IMR-90 (cell line): ENCODE results near the gene OSBPL6. TPM values are rescaled to one million over a fixed set of nuclear protein-coding genes. Genes with fewer than 3 reads are reported as not detected.

Experiments
- ATAC-seq: fragments of 200-7000 bp; cut with Tn5 transposase; 2 replicates; pipeline ENCODE4 v1.9.1; 2020; ENCODE audit warnings: low read depth, mild to moderate bottlenecking, moderate library complexity
- BruUV-seq: library from RNA; stranded (reverse); fragments of 400-500 nt; replicated peaks from 2 replicates; lab custom pipeline; 2021; lab: Mats Ljungman, UMichigan
- CTCF ChIA-PET: fragments of 300-600 bp; formaldehyde crosslinking; extraction: SDS; loops from one replicate; lab custom pipeline; 2021; ENCODE audit warnings: antibody characterized with exemption; lab: Yijun Ruan, JAX
- POLR2A ChIA-PET: fragments of 300-600 bp; sonication (Branson Sonifier 250); formaldehyde crosslinking; loops from one replicate; lab custom pipeline; 2022; ENCODE audit warnings: antibody characterized with exemption; ENCODE audit not compliant: unreplicated experiment; lab: Charles Lee
- DNase-seq: peaks from one replicate; pipeline ENCODE4 v3.0.0; 2013
- H2AFZ ChIP-seq: replicated peaks from 2 replicates; pipeline ENCODE3; 2013; ENCODE audit warnings: low read length, mild to moderate bottlenecking; ENCODE audit not compliant: poor library complexity
- H2AK5ac ChIP-seq: 2 replicates; pipeline ENCODE4 v1.6.1; 2013; ENCODE audit warnings: low read depth, low read length, inconsistent platforms
- H2AK9ac ChIP-seq: replicated peaks from 2 replicates; pipeline ENCODE3; 2013; ENCODE audit warnings: mild to moderate bottlenecking, low read depth, low read length, moderate library complexity; ENCODE audit not compliant: poor library complexity
- H2BK120ac ChIP-seq: 2 replicates; pipeline ENCODE4 v1.6.1; 2013; ENCODE audit warnings: low read depth, low read length, inconsistent platforms
- H2BK15ac ChIP-seq: 3 replicates; pipeline ENCODE4 v1.6.1; 2013; ENCODE audit warnings: low read depth, low read length, inconsistent platforms
- H2BK20ac ChIP-seq: 2 replicates; pipeline ENCODE4 v1.6.1; 2013; ENCODE audit warnings: low read depth, mild to moderate bottlenecking, inconsistent platforms, low read length, moderate library complexity
- H2BK5ac ChIP-seq: 2 replicates; pipeline ENCODE4 v1.6.1; 2013; ENCODE audit warnings: mild to moderate bottlenecking, low read depth, low read length, inconsistent platforms; ENCODE audit not compliant: poor library complexity, severe bottlenecking
- H3K14ac ChIP-seq: replicated peaks from 2 replicates; pipeline ENCODE4 v1.6.1; 2013; ENCODE audit warnings: low read depth, low read length, inconsistent platforms
- H3K18ac ChIP-seq: 2 replicates; pipeline ENCODE4 v1.6.1; 2013; ENCODE audit warnings: low read depth, low read length, control low read depth
- H3K23ac ChIP-seq: 2 replicates; pipeline ENCODE4 v1.6.1; 2013; ENCODE audit warnings: low read depth, low read length, inconsistent platforms
- H3K27ac ChIP-seq: 2 replicates; pipeline ENCODE4 v1.5.1; 2013; ENCODE audit warnings: mild to moderate bottlenecking, control low read depth, low read length; ENCODE audit not compliant: insufficient read depth
- H3K27me3 ChIP-seq: 2 replicates; pipeline ENCODE4 v1.6.1; 2013; ENCODE audit warnings: low read length; ENCODE audit not compliant: control insufficient read depth, insufficient read depth
- H3K36me3 ChIP-seq: 2 replicates; pipeline ENCODE4 v1.6.1; 2013; ENCODE audit warnings: low read length, mixed read lengths; ENCODE audit not compliant: control insufficient read depth, insufficient read depth
- H3K4ac ChIP-seq: 2 replicates; pipeline ENCODE4 v1.6.1; 2013; ENCODE audit warnings: low read depth, low read length, inconsistent platforms
- H3K4me1 ChIP-seq: 2 replicates; pipeline ENCODE4 v1.6.1; 2013; ENCODE audit warnings: low read length, mixed read lengths; ENCODE audit not compliant: control insufficient read depth, insufficient read depth
- H3K4me2 ChIP-seq: 2 replicates; pipeline ENCODE4 v1.6.1; 2013; ENCODE audit warnings: low read depth, mild to moderate bottlenecking, control low read depth, low read length, moderate library complexity
- H3K4me3 ChIP-seq: 2 replicates; pipeline ENCODE4 v1.5.1; 2013; ENCODE audit warnings: low read depth, mild to moderate bottlenecking, control low read depth, low read length, moderate library complexity; ENCODE audit not compliant: insufficient read depth
- H3K56ac ChIP-seq: 2 replicates; pipeline ENCODE4 v1.6.1; 2013; ENCODE audit warnings: low read length, inconsistent platforms; ENCODE audit not compliant: insufficient read depth; ENCODE audit errors: extremely low read depth
- H3K79me1 ChIP-seq, 2 experiments: 2 replicates each; pipeline ENCODE4 v1.6.1; 2013; ENCODE audit warnings: low read length in 2 of 2, inconsistent platforms in 1 of 2, low read depth in 1 of 2
- H3K9ac ChIP-seq: 2 replicates; pipeline ENCODE4 v1.6.1; 2013; ENCODE audit warnings: low read depth, low read length, control low read depth
- H3K9me1 ChIP-seq: 2 replicates; pipeline ENCODE4 v1.6.1; 2013; ENCODE audit warnings: low read length, inconsistent platforms; ENCODE audit not compliant: insufficient read depth
- H3K9me3 ChIP-seq: 2 replicates; pipeline ENCODE4 v1.6.1; 2013; ENCODE audit warnings: low read length; ENCODE audit not compliant: control insufficient read depth, insufficient read depth
- H4K20me1 ChIP-seq: 2 replicates; pipeline ENCODE4 v1.6.1; 2013; ENCODE audit warnings: low read length, inconsistent platforms; ENCODE audit not compliant: insufficient read depth
- H4K5ac ChIP-seq: 2 replicates; pipeline ENCODE4 v1.6.1; 2013; ENCODE audit warnings: mild to moderate bottlenecking, low read depth, low read length, control low read depth
- H4K8ac ChIP-seq, 2 experiments: 2 replicates each; pipeline ENCODE4 v1.6.1; 2013; ENCODE audit warnings: low read depth in 2 of 2, low read length in 2 of 2, control low read depth in 1 of 2, inconsistent platforms in 1 of 2
- H4K91ac ChIP-seq: 2 replicates; pipeline ENCODE4 v1.6.1; 2013; ENCODE audit warnings: low read depth, low read length, inconsistent platforms; ENCODE audit not compliant: insufficient read depth
- BHLHE40 ChIP-seq: fragments of 150-350 bp; IDR thresholded peaks from 2 replicates; pipeline ENCODE4 v1.6.1; 2016; ENCODE audit warnings: mild to moderate bottlenecking, low read depth, low read length
- CEBPB ChIP-seq: IDR thresholded peaks from 2 replicates; pipeline ENCODE4 v1.6.1; 2012; ENCODE audit warnings: low read depth, low read length, improper control_type of control experiment
- FOS ChIP-seq: fragments of 150-350 bp; IDR thresholded peaks from 2 replicates; pipeline ENCODE4 v1.6.1; 2016; ENCODE audit warnings: low read depth, low read length
- MXI1 ChIP-seq: IDR thresholded peaks from 2 replicates; pipeline ENCODE4 v1.6.1; 2012; ENCODE audit warnings: low read depth, mild to moderate bottlenecking, low read length, moderate library complexity, borderline replicate concordance
- POLR2A ChIP-seq: IDR thresholded peaks from 2 replicates; pipeline ENCODE4 v1.6.1; 2012; ENCODE audit warnings: mild to moderate bottlenecking, low read depth, low read length
- RAD21 ChIP-seq: IDR thresholded peaks from 2 replicates; pipeline ENCODE4 v1.6.1; 2012; ENCODE audit warnings: low read length, improper control_type of control experiment
- RFX5 ChIP-seq: IDR thresholded peaks from 2 replicates; pipeline ENCODE4 v1.8.0; 2012; ENCODE audit warnings: low read depth, mild to moderate bottlenecking, low read length, moderate library complexity
- SMC3 ChIP-seq: fragments of 150-350 bp; IDR thresholded peaks from 2 replicates; pipeline ENCODE4 v1.6.1; 2016; ENCODE audit warnings: low read depth, mild to moderate bottlenecking, antibody characterized with exemption, low read length, moderate library complexity
- WGBS, 2 experiments: methylation state at CpG; one replicate each; pipeline versions ENCODE4 v1.1.5 to v1.1.7; 2013; ENCODE audit warnings: missing lambda C conversion rate in 2 of 2; ENCODE audit not compliant: insufficient read length in 1 of 2; ENCODE audit errors: extremely low coverage in 2 of 2; 5-methylcytosine and 5-hydroxymethylcytosine counted together
- dilution Hi-C: fragments of 300-500 bp; cut with HindIII; formaldehyde crosslinking; loops from one replicate; pipeline ENCODE4 v1.14.3; 2018; ENCODE audit warnings: low sequenced_read_pairs; ENCODE audit not compliant: unreplicated experiment
- in situ Hi-C: fragments of 300-500 bp; cut with MboI; formaldehyde crosslinking; loops from 3 replicates; pipeline ENCODE4 v1.14.3; 2019; ENCODE audit warnings: low sequenced_read_pairs, inconsistent platforms, mixed read lengths
- intact Hi-C: fragments of 100-400 bp; cut with micrococcal nuclease; formaldehyde crosslinking; loops from 2 replicates; pipeline ENCODE4 v1.10.0; 2022
- polyA plus RNA-seq, 3 experiments: library from polyadenylated mRNA; depleted of rRNA; stranded (reverse); fragments of >200 nt; gene quantifications; 2 replicates each; pipeline ENCODE4 v1.2.3, GENCODE V29; 2012; ENCODE audit warnings: low replicate concordance in 1 of 3
- total RNA-seq: library from RNA; depleted of rRNA; stranded (reverse); fragments of >200 nt; gene quantifications from 2 replicates; pipeline ENCODE4 v1.2.3, GENCODE V29; 2012
- TF ChIP-seq, protein P1 (sequence below): conservative IDR thresholded peaks from 2 replicates; pipeline ENCODE4 v1.5.1; 2012; ENCODE audit warnings: mild to moderate bottlenecking, low read depth, low read length, improper control_type of control experiment

The OSBPL6 gene
- total and polyA plus RNA-seq, 2 of the 4 experiments (the other 2 are of a cell fraction): 3.2 to 3.7 TPM

GRCh38 chr2:178280244-178280852 lies 86.0 kb downstream of the OSBPL6 start:
- Histone ChIP-seq H3K23ac (no peak overlapping the region), H3K4ac (no peak overlapping the region), H3K9ac (no peak overlapping the region), H3K79me1 (0 out of 4 replicates have a peak, but pooled peaks cover 2 to 6% of the 10 kb centered on the region in 2 experiments), H2BK20ac (no peak overlapping the region), H4K91ac (no peak overlapping the region), H2AFZ (no peak overlapping the region), H2BK5ac (no peak overlapping the region), H2BK15ac (no peak overlapping the region), H2BK120ac (no peak overlapping the region), H3K27me3 (no peaks in the 10 kb centered on the region), H3K4me3 (no peak overlapping the region), H3K4me2 (no peak overlapping the region), H3K4me1 (no peaks in the 10 kb centered on the region), H4K8ac (no peak overlapping the region), H2AK5ac (no peak overlapping the region), H3K36me3 (no peaks in the 10 kb centered on the region), H3K27ac (no peak overlapping the region), H4K5ac (no peak overlapping the region), H3K9me1 (peaks cover 9% of the 10 kb centered on the region), H4K20me1 (no peaks in the 10 kb centered on the region), H3K18ac (no peak overlapping the region), H3K56ac (no peak overlapping the region), H3K14ac (no peak overlapping the region), H3K9me3 (no peaks in the 10 kb centered on the region), H2AK9ac (no peak overlapping the region)
- DNase-seq (peak; percentile 59), ATAC-seq (peak; percentile 72)
- intact Hi-C loops (loop anchor here (1.0 to 2.0 kb wide), 2 partner anchors 148 to 168 kb away; partner anchors contain the start of gene RBM45), dilution Hi-C loops (no loop called here), in situ Hi-C loops (no loop called here)
- TF ChIP-seq SMC3: peak; percentile 53; the same call in 1 of the 2 replicates
- no peak for TF ChIP-seq RFX5
- no peak for TF ChIP-seq CEBPB
- no peak for TF ChIP-seq BHLHE40
- no peak for TF ChIP-seq FOS
- TF ChIP-seq POLR2A: no peak
- peak; percentile 54 for TF ChIP-seq RAD21
- TF ChIP-seq, protein P1, sequence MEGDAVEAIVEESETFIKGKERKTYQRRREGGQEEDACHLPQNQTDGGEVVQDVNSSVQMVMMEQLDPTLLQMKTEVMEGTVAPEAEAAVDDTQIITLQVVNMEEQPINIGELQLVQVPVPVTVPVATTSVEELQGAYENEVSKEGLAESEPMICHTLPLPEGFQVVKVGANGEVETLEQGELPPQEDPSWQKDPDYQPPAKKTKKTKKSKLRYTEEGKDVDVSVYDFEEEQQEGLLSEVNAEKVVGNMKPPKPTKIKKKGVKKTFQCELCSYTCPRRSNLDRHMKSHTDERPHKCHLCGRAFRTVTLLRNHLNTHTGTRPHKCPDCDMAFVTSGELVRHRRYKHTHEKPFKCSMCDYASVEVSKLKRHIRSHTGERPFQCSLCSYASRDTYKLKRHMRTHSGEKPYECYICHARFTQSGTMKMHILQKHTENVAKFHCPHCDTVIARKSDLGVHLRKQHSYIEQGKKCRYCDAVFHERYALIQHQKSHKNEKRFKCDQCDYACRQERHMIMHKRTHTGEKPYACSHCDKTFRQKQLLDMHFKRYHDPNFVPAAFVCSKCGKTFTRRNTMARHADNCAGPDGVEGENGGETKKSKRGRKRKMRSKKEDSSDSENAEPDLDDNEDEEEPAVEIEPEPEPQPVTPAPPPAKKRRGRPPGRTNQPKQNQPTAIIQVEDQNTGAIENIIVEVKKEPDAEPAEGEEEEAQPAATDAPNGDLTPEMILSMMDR: peak; percentile 73
- no peak for TF ChIP-seq MXI1
- CTCF ChIA-PET: interaction anchor here (0.7 kb wide), 1 partner anchor 169 kb away, joined by 3 read pairs; no protein-coding TSS in a partner anchor
- POLR2A ChIA-PET: no interaction called here
- no TSS peak for BruUV-seq
- WGBS, 2 experiments: no CpG with 5 or more reads among the region's 4 CpGs
